Ramos (cell line): ENCODE data around the gene CCDC40.
"Not testable (repeated sequence)": the region's sequence is repeated elsewhere in the genome, so short reads cannot be mapped to it uniquely, and the experiment has no call there.

ENCODE experiments used
- in situ Hi-C: fragments of 300-500 bp; cut with MboI; formaldehyde crosslinking; loops from one replicate; pipeline ENCODE4 v1.14.3; 2022; ENCODE audit warnings: low sequenced_read_pairs; ENCODE audit not compliant: unreplicated experiment

CCDC40 gene

GRCh38 chr17:80072410-80072809 is 36.0 kb downstream of the CCDC40 start:
- in situ Hi-C loops: no loop called here

GRCh38 chr17:80080081-80080480 is 43.6 kb downstream of the CCDC40 start:
- in situ Hi-C loops: no loop called here

DNA sequence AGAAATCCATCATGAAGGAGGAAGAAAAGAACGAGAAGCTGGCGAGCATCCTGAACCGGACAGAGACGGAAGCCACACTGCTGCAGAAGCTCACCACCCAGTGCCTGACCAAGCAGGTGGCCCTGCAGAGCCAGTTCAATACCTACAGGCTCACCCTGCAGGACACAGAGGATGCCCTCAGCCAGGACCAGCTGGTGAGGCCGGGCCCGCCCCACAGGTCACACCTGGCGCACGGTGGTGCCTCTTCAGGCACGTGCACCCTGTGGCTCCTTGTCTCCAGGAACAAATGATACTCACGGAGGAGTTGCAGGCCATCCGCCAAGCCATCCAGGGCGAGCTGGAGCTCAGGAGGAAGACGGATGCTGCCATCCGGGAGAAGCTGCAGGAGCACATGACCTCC is 45.2 kb downstream of the CCDC40 start:
- in situ Hi-C loops: no loop called here

- in situ Hi-C loops: no loop called here
Measured at GRCh38 chr17:80082403-80083135, 46.1 kb downstream of the CCDC40 start.

DNA sequence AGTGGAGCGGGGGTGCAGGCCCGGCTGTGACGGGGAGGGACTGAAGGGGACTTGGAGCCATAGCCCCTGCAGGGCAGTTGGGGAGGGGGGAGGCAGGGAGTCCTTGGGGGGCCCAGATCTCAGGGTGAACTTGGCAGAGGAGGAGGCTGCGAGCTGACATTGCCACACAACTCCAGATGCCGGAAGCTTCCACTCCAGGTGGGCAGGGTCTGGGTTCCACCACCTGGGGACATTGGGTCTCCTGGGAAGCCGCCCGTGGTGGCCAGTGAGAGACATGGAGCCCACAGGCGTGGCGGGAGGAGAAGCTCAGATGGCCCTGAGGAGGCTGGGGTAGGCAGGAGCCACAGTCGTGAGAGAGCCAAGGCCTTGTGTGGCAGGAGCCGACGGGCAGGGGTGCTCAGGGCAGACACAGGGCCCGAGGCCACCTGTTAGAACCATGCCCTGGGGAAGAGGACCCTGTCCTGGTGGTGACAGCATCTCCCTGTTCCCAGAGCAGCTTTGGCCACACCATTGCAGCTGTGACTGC is 46.8 kb downstream of the CCDC40 start:
- in situ Hi-C loops: no loop called here

GRCh38 chr17:80084773-80085172 is 48.3 kb downstream of the CCDC40 start:
- in situ Hi-C loops: no loop called here

DNA sequence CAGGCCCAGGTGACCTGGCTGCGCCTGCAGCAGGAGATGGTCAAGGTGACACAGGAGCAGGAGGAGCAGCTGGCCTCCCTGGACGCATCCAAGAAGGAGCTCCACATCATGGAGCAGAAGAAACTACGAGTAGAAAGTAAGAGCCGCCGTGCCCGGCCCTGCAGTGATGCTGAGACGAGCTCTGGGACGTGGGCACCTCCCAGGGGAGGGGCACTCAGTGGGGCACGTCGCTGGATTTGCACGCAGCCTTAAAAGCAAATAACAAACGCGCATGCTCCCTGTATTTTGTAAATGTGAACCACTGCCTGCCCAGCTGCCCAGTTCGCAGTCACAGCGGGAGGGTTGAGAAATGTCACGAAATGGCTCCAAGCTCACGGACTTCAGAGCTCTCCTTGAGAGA is 49.6 kb downstream of the CCDC40 start:
- in situ Hi-C loops: no loop called here

DNA sequence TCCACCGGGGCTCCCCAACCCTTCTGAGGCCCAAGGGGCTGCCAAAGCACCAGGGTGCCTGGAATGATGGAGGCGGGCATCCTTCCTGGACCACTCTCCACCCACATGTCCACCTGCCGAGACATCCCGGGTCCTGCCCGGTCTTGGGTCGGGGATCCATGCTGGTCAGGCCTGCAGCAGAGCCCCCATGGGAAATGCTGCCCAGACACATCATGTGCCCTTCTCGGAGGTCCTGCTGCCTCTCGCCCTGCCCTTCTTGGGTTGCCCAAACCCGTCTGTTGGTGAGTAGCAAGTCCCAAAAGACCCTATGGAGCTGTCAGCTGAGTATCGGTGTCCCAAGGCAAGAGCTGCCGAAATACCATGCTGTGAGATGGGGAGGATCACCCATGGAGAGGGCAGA is 50.2 kb downstream of the CCDC40 start:
- in situ Hi-C loops: no loop called here

DNA sequence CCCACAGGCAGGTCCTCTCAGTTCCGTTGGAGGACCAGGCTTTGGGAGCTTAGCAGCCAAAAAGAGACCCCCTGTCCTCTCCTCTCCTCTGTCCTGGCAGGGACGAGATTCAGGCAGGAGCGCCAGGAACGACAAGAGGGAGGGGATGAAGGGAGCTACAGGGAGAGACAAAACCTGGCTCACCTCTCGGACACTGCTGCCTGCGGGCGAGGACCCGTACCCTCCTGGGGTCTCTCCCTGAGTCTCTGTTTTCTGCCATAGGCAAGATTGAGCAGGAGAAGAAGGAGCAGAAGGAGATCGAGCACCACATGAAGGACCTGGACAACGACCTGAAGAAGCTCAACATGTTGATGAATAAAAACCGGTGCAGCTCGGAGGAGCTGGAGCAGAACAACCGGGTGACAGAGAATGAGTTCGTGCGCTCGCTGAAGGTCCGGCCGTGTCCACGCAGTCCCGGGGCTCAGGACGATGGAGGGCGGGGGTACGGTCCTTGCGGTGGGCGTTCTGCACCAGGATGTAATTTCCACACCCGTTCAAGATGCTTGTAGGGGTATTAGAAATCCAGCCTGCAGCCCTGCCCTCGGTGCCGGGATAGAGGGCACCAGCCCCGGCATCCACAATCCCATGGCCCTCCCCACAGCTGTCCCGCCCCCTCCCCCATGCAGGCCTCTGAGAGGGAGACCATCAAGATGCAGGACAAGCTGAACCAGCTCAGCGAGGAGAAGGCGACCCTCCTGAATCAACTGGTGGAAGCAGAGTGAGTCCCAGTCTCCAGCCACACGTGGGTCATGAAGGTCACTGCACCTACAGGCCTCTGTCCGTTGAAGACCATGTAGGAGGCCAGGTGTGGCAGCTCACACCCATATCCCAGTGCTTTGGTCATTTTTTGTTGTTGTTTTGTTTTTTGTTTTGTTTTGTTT is 51.2 kb downstream of the CCDC40 start:
- in situ Hi-C loops: no loop called here

GRCh38 chr17:80089762-80090161 is 53.3 kb downstream of the CCDC40 start:
- in situ Hi-C loops: no loop called here

DNA sequence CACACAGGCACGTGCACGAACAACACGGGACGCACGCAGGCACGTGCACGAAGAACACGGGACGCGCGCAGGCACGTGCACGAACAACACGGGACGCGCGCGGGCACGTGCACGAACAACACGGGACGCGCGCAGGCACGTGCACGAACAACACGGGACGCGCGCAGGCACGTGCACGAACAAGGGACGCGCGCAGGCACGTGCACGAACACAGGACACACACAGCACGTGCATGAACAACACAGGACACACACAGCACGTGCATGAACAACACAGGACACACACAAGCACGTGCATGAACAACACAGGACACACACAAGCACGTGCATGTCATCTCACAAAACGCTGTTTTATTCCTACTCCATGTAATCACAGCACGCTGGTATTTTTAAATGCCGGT is 53.7 kb downstream of the CCDC40 start:
- in situ Hi-C loops: not testable (repeated sequence)

DNA sequence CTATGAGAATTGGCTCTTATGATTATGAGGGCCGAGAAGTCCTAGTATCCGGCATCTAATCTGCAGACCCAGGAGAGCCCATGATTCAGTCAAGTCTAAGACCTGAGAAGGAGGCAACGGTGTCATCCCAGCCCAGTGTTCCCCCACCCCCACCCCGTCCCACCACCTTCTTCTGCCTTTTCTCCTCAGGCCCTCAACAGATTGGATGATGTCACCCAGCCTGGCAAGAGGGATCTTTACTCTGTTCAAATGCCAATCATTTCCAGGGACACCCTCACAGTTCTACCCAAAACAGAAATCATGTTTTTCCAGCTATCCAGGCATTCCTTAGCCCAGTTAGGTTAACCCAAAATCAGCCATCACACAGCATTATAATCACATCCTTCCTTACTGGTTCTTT is 54.9 kb downstream of the CCDC40 start:
- in situ Hi-C loops: no loop called here

- in situ Hi-C loops: no loop called here
Measured at GRCh38 chr17:80092959-80093358, 56.5 kb downstream of the CCDC40 start.

DNA sequence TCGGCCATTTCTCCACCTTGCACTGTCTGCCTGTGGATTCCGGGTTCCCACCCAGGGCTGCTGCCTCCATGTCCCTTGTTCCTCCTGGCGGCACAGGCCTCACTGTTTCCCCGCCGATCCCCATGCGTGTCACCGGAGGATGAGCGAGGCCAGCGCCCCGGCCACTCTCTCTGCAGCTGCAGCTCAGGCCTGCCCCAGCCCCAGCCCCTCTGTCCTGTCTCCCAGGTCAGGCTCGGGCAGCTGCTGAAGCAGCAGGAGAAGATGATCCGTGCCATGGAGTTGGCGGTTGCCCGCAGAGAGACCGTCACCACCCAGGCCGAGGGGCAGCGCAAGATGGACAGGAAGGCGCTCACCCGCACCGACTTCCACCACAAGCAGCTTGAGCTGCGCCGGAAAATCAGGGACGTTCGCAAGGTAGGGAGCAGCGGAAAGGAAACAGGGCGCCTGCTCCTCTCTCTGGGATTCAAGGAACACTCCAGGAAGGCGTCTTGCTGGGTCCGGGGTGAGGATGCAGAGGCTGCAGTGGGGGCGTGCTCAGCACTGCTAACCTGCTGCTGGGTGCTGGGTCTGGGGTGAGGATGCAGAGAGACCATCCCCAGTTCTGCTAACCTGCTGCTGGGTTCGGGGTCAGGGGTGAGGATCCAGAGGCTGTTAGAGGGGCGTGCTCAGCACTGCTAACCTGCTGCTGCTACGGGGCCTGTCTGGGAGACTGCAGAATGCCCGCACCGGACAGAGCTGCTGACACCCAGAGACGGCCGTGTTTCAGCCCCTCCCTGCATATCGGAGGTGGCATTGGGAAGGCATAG is 58.8 kb downstream of the CCDC40 start:
- in situ Hi-C loops: no loop called here

- in situ Hi-C loops: no loop called here
Measured at GRCh38 chr17:80095844-80096475, 59.5 kb downstream of the CCDC40 start.

DNA sequence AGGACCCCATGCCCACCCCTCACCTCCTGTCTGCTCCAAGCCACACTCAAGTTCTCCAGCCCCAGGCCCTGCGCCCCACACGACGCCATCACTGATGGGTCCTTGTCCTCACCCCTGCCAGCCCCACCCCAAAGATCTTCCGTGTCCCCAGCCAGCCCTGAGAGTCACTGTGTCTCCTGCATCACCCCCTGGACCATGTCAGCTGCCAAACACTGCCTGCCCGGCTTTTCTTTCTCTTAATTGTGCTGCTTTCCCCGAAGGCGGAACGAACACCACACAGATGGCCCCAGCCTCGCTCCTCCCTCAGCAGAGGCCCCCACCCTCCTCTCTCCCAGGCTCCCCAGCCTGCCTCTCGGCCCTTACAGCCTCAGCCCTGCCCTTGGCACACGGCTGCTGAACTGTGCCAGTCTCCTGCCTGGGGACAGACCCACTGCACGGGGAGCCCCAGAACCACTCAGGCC is 60.1 kb downstream of the CCDC40 start:
- in situ Hi-C loops: no loop called here

- in situ Hi-C loops: no loop called here
Measured at GRCh38 chr17:80097127-80097621, 60.7 kb downstream of the CCDC40 start.

DNA sequence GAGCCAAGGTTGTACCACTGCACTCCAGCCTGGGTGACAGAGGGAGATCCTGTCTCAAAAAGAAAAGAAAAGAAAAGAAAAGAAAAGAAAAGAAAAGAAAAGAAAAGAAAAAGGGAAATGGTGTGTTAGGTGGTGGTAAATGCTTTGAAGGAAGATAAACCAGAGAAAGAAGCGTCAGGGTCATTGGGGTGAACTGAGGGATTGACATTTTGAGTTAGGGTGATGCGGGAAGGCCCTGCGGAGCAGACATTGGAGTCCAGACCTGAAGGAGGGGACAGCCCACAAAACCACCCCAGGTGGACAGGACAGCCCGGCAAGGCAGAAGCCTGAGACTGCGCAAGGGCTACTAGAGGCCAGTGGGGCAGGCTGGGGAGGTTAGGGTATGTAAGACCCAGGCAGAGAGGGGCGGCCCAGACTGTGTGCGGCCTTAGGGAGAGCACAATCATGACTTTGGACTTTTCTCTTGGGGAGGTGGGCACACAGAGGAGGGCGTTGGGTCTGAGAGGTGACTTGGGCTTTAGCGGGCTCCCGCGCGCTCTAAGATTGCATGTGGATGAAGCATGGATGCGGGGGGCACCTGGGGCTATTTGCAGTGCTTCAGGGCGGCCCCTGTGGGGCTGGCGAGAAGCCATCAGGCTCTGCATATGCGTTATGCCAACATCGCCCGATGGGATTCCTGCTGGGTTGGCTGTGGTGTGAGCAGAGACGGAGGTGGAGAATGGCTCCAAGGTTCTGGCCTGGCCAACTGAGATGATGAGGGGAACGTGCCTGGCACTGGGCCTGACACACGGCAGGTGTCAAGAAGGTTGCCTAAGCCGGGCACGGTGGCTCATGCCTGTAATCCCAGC is 61.6 kb downstream of the CCDC40 start:
- in situ Hi-C loops: no loop called here
